H7 (cell line): Measurements from ENCODE around the gene MEX3D. TPM values are rescaled to one million over a fixed set of nuclear protein-coding genes. Genes with fewer than 3 reads are reported as not detected.

Experiments
- DNase-seq: peaks from one replicate; pipeline ENCODE4 v3.0.0; 2012
- H3K27me3 ChIP-seq: 2 replicates; pipeline ENCODE4 v1.6.0; 2011; ENCODE audit warnings: mild to moderate bottlenecking, low read length; ENCODE audit not compliant: control insufficient read depth, insufficient read depth
- H3K36me3 ChIP-seq: replicated peaks from 2 replicates; pipeline ENCODE4 v1.5.1; 2011; ENCODE audit warnings: low read length; ENCODE audit not compliant: control insufficient read depth, insufficient read depth
- H3K4me3 ChIP-seq: 2 replicates; pipeline ENCODE4 v1.5.1; 2011; ENCODE audit warnings: low read depth, mild to moderate bottlenecking, control low read depth, low read length, moderate library complexity; ENCODE audit not compliant: insufficient read depth
- total RNA-seq: library from RNA; depleted of rRNA; stranded (reverse); fragments of >200 nt; shearing (Covaris generic); gene quantifications from 2 replicates; pipeline ENCODE4 v1.2.3, GENCODE V29; 2014

Gene MEX3D
- total RNA-seq, 1 experiment from 2014 or later, result 117 TPM

DNA sequence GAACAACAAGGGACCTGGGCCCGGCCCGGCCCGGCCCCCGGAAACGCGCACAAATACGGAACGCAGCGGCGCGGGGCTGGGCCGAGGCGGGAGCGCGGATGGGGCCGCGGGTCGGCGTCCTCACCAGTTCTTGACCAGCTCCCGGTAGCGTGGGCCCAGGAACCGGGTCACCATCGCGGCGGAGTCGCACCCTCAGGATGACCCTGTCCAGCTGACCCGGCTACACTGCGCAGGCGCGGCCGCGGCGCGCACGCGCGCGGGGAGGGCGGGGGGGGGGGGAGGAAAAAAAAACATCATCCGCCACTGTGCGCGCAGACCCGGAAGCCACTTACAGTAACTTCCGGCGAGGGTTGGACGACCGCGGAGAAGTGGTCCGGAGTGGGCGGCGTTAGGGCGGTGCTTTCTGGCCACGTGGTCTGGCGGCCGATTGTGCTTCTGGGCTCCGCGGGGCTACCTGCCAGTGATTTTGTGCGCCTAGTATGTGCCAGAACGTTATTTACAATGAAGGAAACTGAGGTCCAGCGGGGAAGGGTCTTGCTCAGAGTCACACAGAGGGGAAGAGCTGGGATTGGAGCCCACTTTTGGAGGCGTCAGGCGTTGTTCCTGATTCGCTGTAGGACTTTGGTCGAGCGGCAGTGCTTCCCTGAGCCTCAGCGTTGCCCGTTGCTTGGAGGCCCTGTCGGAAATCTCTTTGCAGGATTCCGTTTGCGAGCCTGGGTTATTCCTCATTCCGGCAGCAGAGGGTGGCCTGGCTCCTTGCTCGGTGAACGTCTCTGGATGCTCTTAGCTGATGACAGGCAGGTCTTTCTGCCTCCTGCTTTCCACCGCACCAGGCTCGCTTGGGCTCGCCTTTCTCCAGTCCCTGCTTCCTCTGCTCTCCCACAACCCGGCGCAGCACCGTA is 37.4 kb upstream of the MEX3D start, which contains the start of gene UQCR11:
UQCR11 (minus strand) TSS at position 227 of the 902 bp plus-strand sequence; CDS start at position 174, 53 bp downstream.
- peaks cover 2% of the 10 kb centered on the region; the same call in 1 of the 2 replicates for H3K36me3 ChIP-seq
- peak; percentile 100 for DNase-seq
- no peaks in the 10 kb centered on the region for H3K27me3 ChIP-seq
- peak within 1 kb of the TSS; percentile 97 for H3K4me3 ChIP-seq

DNA sequence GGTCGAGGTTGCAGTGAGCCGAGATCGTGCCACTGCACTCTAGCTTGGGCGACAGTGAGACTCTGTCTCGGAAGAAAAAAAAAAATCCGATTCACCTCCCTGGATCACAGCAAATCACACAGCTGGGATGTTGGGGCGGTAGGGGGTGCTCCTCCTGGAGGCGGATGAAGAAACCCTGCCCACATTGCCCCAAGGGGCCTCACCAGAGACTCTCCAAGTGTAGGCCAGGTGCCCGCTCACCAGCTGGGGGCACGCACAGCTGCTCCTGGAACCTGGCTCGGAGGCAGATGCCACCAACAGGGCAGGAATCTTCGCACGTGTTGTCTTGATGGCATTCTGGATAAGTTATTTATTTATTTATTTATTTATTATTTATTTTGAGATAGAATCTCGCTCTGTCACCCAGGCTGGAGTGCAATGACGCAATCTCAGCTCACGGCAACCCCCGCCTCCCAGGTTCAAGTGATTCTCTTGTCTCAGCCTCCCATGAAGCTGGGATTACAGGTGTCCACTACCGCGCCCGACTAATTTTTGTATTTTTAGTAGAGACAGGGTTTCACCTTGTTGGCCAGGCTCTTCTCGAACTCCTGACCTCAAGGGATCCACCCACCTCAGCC is 34.1 kb upstream of the MEX3D start:
- DNase-seq, result no peak
- H3K4me3 ChIP-seq, result no peak overlapping the region
- peaks cover 12% of the 10 kb centered on the region for H3K36me3 ChIP-seq
- no peaks in the 10 kb centered on the region for H3K27me3 ChIP-seq

DNA sequence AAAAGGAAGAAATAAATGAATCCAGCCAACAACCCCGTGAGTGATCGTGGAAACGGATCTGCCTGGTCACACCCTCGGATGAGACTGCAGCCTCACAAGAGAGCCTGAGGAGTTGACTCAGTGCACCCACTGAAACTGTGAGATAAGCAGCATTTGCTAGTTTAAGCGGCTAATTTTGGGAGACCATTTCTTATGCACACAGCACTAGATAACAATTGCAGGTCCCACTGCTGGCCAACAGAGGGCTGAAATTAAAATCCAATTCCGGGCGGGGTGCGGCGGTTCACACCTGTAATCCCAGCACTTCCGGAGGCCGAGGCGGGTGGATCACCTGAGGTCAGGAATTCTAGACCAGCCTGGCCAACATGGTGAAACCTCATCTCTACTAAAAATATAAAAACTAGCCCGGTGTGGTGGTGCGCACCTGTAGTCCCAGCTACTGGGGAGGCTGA is 33.5 kb upstream of the MEX3D start:
- no peak for DNase-seq
- no peak overlapping the region for H3K4me3 ChIP-seq
- H3K27me3 ChIP-seq, result no peaks in the 10 kb centered on the region
- H3K36me3 ChIP-seq, result peaks cover 14% of the 10 kb centered on the region

DNA sequence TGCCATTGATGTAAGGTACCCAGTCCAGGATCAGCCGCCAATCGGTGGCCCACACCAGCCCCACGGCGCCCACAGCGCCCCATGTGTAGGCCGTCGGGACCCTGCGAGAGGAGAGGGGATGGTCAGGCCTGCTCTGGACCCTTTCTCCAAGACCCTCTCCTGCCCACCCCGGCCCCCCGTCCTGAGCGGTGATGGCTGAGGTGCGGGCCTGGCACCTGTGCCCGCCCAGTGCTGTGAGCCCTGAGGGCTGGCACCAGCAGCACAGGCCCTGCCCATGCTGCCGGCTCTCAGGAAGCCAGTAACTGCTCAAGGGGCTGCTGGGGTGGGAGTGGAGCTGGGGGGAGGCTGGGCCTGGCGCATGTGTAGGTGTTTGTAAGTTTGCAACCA is 31.3 kb upstream of the MEX3D start:
- no peak for DNase-seq
- H3K36me3 ChIP-seq, result peaks cover 14% of the 10 kb centered on the region
- no peaks in the 10 kb centered on the region for H3K27me3 ChIP-seq
- H3K4me3 ChIP-seq, result no peak overlapping the region

DNA sequence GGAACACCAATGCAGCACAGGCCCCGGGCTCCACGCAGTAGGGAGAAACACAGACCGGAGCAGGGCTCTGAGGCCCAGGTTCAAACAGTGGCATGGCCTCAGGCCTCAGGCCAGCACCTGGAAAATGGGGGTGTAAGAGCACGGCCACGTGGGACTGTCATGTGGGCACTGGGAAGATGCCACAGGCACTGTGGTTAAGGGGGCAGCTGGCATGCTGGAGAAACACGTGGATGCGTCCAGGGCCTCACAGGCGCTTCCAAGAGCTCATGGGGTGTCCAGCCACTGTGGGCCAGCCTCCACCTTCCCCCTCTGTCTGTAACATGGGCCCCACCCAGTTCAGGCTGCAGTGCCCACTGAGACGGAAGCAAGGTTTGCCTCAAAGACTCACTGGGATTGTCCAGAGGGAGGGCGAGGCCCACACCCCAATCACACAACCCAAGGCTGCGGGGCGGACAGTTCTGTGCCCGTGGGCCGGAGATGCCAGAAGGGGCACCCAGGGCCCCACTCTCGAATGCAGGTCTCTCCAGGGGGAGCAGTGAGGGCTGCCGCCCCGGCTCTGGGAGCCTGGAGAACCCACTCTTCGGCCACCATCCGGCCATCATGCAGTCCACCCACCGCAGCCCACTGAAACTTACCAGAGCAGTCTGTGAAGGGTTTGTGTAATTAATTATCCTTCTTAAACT is 30.8 kb upstream of the MEX3D start:
- Histone ChIP-seq H3K36me3 (peaks cover 14% of the 10 kb centered on the region), H3K27me3 (no peaks in the 10 kb centered on the region), H3K4me3 (no peak overlapping the region)
- DNase-seq, result no peak

DNA sequence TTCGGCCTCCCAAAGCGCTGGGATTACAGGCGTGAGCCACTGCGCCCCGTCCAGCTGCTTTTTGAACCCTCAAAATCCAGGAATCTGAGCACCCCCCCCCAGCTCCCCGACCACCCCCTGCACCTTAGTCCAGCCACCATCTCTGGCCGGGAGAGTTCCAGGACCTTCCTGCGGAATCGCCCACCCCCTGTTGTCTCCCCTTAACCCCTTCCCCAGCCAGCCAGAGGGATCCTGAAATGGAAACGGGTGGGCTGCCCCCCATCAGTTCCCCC is 25.3 kb upstream of the MEX3D start:
- H3K27me3 ChIP-seq, result no peaks in the 10 kb centered on the region
- H3K4me3 ChIP-seq, result peak overlapping the region; percentile 57
- H3K36me3 ChIP-seq, result peaks cover 11% of the 10 kb centered on the region
- peak; percentile 72 for DNase-seq

DNA sequence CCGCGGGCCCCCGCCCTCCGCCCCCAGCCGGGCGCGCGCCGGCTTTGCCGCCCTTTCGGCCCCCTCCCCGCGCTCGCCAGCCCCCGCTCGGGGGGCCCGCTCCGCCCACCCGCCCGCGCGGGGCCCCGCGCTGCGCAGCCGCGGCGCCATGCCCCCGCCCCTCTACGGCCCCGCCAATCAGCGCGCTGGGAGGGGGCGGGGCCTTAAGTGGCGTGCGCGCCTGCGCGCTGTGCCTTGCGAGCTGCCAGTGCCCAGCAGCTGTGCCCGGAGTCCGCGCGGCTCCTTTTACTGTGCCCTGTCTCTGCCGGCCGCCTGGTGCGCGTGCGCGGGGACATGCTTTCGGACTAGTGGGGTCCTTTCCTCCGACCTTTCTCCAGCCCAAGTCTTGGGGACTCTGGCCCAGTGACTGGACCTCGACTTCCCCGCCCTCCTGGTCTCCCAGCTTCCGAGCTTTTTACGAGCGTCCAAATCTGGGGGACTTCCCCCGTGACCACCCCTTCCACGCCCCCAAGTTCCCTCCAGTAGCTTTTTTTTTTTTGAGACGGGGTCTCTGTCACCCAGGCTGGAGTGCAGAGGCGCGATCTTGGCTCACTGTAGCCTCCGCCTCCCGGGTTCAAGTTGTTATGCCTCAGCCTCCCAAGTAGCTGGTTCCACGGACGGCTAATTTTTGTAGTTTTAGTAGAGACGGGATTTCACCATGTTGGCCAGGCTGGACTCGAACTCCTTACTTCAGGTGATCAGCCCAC is 24.8 kb upstream of the MEX3D start, which contains the start of gene MBD3:
MBD3 (minus strand) TSS at position 111 of the 746 bp plus-strand sequence. CDS start 234 bp downstream, outside the sequence.
- H3K4me3 ChIP-seq, result peak within 1 kb of the TSS; percentile 96
- peak; percentile 100 for DNase-seq
- H3K36me3 ChIP-seq, result peaks cover 11% of the 10 kb centered on the region
- H3K27me3 ChIP-seq, result no peaks in the 10 kb centered on the region

DNA sequence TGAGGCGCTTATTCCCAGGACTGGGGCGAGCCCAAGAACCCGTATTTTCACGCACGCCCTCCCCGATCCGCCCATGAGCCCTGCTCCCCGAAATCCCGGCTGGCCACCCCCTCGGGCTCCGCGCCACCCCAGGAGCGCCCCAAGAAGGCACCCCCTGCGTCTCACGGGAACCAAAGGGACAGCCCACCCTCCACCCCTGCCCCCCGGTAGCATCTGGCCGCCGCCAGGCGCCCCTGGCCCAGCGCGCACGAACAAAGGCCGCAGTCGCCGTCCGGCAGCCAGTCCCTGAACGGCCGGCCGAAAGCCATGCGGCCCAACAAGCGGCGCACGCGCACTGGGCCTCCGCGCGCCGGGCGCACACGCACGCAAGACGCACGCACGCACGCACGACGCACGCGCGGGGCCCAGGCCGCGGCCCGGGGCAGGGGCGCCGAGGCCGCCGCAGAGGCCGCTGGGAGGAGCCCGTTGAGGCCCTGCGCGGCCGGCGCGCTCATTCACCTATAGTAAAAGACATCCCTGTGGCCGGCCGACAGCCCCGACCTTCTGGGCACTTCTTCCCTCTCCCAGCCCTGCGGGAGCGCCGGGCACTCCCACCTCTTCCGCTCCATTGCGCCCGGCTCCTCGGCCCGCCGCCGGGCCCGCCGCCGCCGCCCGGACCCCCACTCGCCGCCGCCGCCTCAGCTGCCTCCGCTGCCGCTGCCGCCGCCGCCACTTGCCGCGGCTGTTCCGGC is 24.1 kb upstream of the MEX3D start:
- Histone ChIP-seq H3K36me3 (peaks cover 3% of the 10 kb centered on the region), H3K4me3 (peak overlapping the region; percentile 96), H3K27me3 (no peaks in the 10 kb centered on the region)
- DNase-seq, result peak; percentile 98

DNA sequence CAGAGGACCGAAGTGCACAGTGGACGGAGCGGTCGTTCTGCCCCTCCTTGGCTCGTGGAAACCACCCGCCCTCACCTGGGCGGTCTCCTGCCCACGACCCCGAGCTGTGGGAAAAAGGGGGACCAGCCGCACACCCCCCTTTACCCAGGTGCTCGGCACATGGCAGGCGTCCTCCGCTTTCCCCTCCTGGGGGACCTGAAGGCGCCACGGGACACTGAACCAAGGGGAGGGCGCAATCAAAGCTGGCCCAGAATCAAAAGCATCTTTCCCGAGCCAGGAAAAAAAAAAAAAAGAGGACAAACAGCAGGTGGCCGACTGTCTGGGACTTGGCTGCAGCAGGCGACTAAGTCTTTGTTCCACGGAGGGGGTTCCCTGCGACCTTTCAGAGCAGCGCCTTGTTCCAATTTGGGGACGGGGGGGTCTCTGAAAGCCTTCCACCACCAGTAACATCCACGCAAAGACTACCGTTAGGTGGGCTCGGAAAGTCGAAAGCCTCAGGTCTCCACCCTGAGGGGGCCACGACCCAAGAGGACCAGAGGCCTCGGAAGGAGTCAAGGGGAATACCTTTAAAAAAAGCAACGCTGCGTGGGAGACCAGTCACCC is 23.4 kb upstream of the MEX3D start:
- H3K36me3 ChIP-seq, result peaks cover 2% of the 10 kb centered on the region
- peak overlapping the region; percentile 96 for H3K4me3 ChIP-seq
- DNase-seq, result peak; percentile 77
- no peaks in the 10 kb centered on the region for H3K27me3 ChIP-seq

DNA sequence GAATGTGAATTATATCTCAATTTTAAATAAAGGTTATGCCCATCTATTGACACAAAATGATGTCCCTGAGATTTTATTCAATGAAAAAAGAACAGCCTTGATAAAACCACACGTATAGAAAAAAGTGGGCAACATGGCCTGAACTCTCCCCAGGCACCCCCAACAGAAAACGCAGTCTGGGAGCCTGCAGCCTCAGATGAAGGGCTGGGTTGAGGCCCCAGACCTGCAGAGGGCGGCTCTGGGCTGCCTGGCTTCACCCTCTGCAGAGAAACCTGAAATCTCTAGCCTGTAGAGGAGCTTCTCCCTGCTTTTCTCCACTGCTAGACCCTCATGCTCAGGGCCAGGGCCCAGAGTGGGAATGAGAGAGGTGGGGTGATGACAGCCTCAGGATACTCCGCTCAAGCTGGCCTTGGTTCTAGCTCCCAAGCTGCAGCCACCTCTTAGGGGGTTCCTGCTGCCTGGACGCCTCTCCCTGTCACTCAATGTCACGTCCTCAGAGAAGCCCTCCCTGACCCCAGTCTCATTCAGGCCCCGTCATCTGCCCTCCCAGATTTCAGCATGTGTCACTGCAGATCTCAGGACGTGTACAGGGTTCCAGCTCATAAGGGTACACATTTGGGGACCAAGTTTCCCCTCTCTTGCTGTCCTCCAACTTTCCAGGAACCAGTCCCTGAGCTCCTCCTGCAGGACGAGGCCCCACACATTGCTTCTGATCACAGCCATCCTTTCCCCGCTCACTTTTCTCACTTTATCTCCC is 22.7 kb upstream of the MEX3D start:
- H3K27me3 ChIP-seq, result no peaks in the 10 kb centered on the region
- peaks cover 2% of the 10 kb centered on the region for H3K36me3 ChIP-seq
- peak; percentile 80 for DNase-seq
- H3K4me3 ChIP-seq, result peak overlapping the region; percentile 96

DNA sequence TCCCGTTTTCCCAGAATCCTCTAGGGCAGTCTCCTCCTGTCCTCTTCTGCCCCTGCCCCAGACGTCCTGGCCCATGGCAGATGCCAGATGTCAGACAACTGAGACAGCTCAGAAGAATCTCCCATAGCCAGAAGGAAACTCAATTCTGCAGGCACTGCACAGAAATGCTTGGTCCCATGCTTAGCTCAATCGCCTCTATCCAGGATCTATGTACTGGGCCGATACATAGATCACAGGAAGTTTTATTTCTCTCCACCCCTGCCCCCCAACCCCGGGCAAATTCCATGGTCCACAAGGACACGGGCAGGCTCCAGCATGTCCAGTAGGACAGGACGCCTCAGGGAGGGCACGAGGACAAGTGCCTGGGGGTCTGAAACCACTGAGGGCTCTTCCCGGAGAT is 19.7 kb upstream of the MEX3D start:
- H3K4me3 ChIP-seq, result no peak overlapping the region
- H3K27me3 ChIP-seq, result no peaks in the 10 kb centered on the region
- DNase-seq, result no peak
- H3K36me3 ChIP-seq, result peaks cover 2% of the 10 kb centered on the region

DNA sequence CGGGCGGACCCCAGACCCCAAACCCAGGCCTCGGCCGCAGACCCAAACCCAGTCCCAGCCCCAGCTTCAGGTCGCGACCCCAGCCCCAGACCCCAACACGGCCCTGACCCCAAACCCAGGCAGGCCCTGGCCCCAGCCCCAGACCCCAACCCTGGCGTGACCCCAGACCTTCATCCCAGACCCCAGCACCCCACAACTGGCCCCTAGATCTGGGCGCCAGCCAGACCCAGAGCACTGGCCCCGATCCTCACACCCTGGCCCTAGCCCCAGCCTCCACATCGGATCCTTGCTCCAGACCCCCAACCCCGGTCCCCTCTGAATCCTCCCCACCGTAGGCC is 17.1 kb upstream of the MEX3D start:
- Histone ChIP-seq H3K4me3 (no peak overlapping the region), H3K36me3 (peaks cover 3% of the 10 kb centered on the region), H3K27me3 (no peaks in the 10 kb centered on the region)
- DNase-seq, result no peak
